Measurements from ENCODE around the gene CHAF1B.

Gene CHAF1B

GRCh38 chr21:36400719-36401118, 15.5 kb downstream of the CHAF1B start:
- DNase-seq (ENCODE audit: low spot score): no peak
- in situ Hi-C loops (cut with MboI; ENCODE audit: low sequenced_read_pairs, unreplicated experiment): no loop called here
- no peak for TF ChIP-seq CTCF (IDR thresholded peaks at IDR 0.05; ENCODE audit: borderline replicate concordance, control extremely low read depth, extremely low read depth, insufficient read depth, missing control alignments)

GRCh38 chr21:36402339-36402738, 17.1 kb downstream of the CHAF1B start:
- in situ Hi-C loops (cut with MboI; ENCODE audit: low sequenced_read_pairs, unreplicated experiment): no loop called here
- DNase-seq (ENCODE audit: low spot score): no peak
- no peak for TF ChIP-seq CTCF (IDR thresholded peaks at IDR 0.05; ENCODE audit: borderline replicate concordance, control extremely low read depth, extremely low read depth, insufficient read depth, missing control alignments)

GRCh38 chr21:36403713-36404112, 18.5 kb downstream of the CHAF1B start:
- DNase-seq (ENCODE audit: low spot score): no peak
- in situ Hi-C loops (cut with MboI; ENCODE audit: low sequenced_read_pairs, unreplicated experiment): no loop called here

GRCh38 chr21:36408568-36408967, 23.4 kb downstream of the CHAF1B start:
- in situ Hi-C loops (cut with MboI; ENCODE audit: low sequenced_read_pairs, unreplicated experiment): no loop called here
- no peak for TF ChIP-seq CTCF (IDR thresholded peaks at IDR 0.05; ENCODE audit: borderline replicate concordance, control extremely low read depth, extremely low read depth, insufficient read depth, missing control alignments)
- no peak for DNase-seq (ENCODE audit: low spot score)

More at GRCh38 chr21:36403713-36404112, 18.5 kb downstream of the CHAF1B start:
- TF ChIP-seq CTCF (IDR thresholded peaks at IDR 0.05; ENCODE audit: borderline replicate concordance, control extremely low read depth, extremely low read depth, insufficient read depth, missing control alignments): no peak

- DNase-seq (ENCODE audit: low spot score): no peak
- no peak for TF ChIP-seq CTCF (IDR thresholded peaks at IDR 0.05; ENCODE audit: borderline replicate concordance, control extremely low read depth, extremely low read depth, insufficient read depth, missing control alignments)
- in situ Hi-C loops (cut with MboI; ENCODE audit: low sequenced_read_pairs, unreplicated experiment): no loop called here
Observed at GRCh38 chr21:36411301-36411700, 26.1 kb downstream of the CHAF1B start.

GRCh38 chr21:36412916-36413315, 27.7 kb downstream of the CHAF1B start:
- TF ChIP-seq CTCF (IDR thresholded peaks at IDR 0.05; ENCODE audit: borderline replicate concordance, control extremely low read depth, extremely low read depth, insufficient read depth, missing control alignments): no peak
- DNase-seq (ENCODE audit: low spot score): no peak
- in situ Hi-C loops (cut with MboI; ENCODE audit: low sequenced_read_pairs, unreplicated experiment): no loop called here

GRCh38 chr21:36415375-36415774, 30.2 kb downstream of the CHAF1B start:
- DNase-seq (ENCODE audit: low spot score): no peak
- no peak for TF ChIP-seq CTCF (IDR thresholded peaks at IDR 0.05; ENCODE audit: borderline replicate concordance, control extremely low read depth, extremely low read depth, insufficient read depth, missing control alignments)
- in situ Hi-C loops (cut with MboI; ENCODE audit: low sequenced_read_pairs, unreplicated experiment): no loop called here
